GM11168 (cell line): Measurements from ENCODE around the gene BTBD18.
"Not testable (repeated sequence)": the region's sequence is repeated elsewhere in the genome, so short reads cannot be mapped to it uniquely, and the experiment has no call there.

Experiments
- in situ Hi-C: fragments of 300-500 bp; cut with MboI; formaldehyde crosslinking; loops from one replicate; pipeline ENCODE4 v1.12.0; 2022; ENCODE audit warnings: low sequenced_read_pairs; ENCODE audit not compliant: unreplicated experiment

Gene BTBD18

DNA sequence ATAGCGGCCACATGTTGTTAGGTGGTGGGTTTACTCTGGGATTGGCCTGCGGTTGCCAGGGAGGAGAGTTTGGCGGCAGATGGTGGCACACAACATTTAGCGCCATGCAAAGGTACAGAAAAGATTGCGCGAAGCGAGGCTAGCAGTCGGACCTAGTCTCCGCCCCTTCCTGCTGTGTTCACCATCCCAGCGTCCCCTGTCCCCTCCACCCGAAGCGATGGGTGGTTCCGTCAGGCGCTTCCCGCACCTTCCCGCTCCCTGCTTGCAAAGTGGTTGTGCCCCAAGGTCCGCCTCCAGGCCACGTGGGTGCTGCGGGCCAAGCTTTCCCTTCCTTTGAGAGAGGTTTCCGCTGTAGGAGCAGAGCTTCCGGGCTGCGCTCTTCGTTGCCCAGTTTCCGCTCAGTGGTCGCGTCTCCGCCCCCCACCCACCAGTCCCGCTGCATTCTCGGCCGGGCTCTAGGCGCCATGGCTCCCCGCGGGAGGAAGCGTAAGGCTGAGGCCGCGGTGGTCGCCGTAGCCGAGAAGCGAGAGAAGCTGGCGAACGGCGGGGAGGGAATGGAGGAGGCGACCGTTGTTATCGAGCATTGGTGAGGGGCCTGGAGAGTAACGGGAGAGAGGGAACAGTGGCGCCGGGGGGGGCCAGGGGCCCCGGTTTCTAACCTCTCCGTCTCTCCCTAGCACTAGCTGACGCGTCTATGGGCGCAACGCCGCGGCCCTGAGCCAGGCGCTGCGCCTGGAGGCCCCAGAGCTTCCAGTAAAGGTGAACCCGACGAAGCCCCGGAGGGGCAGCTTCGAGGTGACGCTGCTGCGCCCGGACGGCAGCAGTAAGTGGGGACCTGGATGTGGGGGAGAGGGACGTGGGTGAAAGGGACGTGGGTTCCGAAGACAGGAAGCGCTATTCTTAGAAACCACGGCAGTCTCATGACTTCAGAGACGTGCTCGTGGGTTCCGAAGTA lies 10.2 kb downstream of the BTBD18 start, which contains the start of gene SELENOH:
Gene SELENOH, plus strand, starts transcription at position 360 of the 955 bp plus-strand sequence. Its CDS starts 105 bp downstream, at position 465.
- in situ Hi-C loops = no loop called here

GRCh38 chr11:57735619-57736298 lies 15.9 kb downstream of the BTBD18 start:
- in situ Hi-C loops = no loop called here

DNA sequence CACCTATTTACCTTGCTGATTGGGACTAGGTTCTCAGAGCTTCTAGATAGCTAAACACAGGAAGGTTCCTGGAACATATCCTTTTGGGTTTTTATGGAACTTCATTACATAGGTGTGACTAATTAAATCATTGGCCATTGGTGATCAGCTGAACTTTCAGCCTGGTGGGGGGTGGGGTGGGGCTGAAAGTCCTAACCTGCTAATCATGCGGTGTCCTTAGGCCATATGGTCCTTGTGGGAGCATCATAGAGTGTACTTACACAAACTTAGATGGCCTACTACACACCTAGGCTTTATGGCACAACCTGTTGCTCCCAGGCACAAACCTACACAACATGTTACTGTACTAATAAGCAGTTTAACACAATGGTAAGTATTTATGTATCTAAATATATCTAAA lies 19.0 kb downstream of the BTBD18 start:
- in situ Hi-C loops = no loop called here

- in situ Hi-C loops = no loop called here
These were observed 22.1 kb downstream of the BTBD18 start for GRCh38 chr11:57729479-57729878.

DNA sequence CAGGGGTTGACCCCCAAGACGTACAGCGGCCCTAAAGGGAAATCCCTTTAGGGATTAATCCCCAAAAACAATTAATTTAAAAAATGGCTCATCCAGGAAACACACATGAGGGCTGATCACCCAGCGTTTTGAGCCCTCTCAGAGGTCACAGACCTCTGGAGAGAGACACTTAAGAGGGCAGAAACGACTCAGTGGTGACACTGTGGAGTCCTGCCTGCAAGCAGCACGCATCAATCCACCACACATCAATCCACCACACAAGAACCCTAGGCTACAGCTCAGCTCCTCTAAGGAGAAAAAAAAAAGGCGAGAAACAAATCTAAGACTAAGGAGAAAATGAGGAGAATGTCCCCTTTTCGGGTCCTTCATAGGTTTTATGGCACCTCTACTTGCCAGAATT lies 22.8 kb downstream of the BTBD18 start:
- in situ Hi-C loops = no loop called here

- in situ Hi-C loops = no loop called here
These were observed 24.4 kb downstream of the BTBD18 start for GRCh38 chr11:57727185-57727584.

GRCh38 chr11:57716726-57717125 lies 34.9 kb downstream of the BTBD18 start:
- in situ Hi-C loops = not testable (repeated sequence)

DNA sequence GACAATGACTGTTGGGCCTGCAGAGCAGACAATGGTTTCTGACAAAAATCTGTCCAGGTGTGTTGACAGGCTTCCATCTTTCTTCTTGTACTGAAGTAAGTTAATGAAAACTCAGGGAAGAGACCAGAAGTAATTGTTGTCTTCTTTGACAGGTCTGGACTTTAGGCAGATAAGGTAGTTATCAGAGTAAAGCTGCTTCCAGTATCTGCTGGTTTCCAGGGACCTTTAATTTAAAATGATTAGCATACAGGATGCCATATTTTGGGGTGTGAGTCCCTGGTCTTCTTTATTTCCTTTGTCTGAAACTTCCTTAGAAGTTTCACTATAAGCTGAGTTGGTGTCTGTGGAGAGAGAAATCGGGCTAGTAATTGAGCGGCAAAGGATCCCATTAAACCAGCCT lies 37.8 kb downstream of the BTBD18 start:
- in situ Hi-C loops = no loop called here

DNA sequence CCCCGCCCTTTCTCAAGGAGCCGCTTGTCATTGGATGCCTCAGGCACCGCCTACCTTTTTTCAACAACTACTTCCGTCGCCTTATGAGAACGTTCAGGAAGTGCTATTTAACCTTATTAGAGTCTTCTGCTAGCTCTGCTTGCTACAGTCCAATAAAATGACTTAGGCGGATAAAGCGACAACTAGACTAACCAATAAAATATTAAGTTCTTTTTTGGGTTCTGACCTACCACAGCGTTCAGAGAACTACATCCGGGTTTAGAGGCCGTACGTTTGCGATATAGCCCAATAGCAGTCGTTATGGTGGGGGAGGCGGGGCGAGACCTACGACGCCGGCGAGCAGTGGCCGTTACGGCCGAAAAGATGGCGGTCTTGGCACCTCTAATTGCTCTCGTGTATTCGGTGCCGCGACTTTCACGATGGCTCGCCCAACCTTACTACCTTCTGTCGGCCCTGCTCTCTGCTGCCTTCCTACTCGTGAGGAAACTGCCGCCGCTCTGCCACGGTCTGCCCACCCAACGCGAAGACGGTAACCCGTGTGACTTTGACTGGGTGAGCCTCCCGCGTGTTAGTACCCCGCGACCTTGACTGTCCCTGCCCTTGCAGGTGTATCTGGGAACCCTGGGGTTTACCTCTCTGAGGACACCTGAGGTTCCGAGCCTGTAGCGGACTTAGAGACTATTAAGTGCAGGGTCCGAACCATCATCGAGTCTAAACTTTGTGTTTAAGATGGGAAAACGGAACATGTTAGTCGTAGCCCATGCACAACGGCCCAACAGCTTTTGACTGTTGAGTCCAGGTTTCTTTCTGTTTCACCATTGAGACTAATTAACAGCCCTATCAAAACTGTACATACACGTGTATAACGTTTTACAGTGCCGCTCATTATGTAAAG lies 39.1 kb downstream of the BTBD18 start, which contains the start of gene TMX2:
Gene TMX2, plus strand, starts transcription at position 338 of the 895 bp plus-strand sequence. Its CDS starts 26 bp downstream, at position 364.
- in situ Hi-C loops = no loop called here

- in situ Hi-C loops = no loop called here
These were observed 40.0 kb downstream of the BTBD18 start, which contains the start of gene MED19 for GRCh38 chr11:57711414-57712255. Gene MED19, minus strand, starts transcription at chr11:57712215. Its CDS starts 36 bp downstream, at chr11:57712179.

- in situ Hi-C loops = no loop called here
These were observed 41.7 kb downstream of the BTBD18 start for GRCh38 chr11:57709802-57710367.

DNA sequence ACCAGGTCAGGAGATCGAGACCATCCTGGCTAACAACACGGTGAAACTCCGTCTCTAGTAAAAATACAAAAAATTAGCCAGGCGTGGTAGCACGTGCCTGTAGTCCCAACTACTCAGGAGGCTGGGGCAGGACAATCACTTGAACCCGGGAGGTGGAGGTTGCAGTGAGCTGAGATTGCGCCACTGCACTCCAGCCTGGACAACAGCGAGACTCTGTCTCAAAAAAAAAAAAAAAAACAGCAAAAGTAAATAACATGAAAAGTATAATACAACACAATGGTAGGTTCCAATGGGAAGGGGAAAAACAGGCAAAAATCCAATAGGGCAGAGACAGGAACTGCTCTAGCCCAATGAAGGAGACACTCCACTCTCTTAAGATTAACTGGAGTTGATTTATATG lies 46.2 kb downstream of the BTBD18 start:
- in situ Hi-C loops = not testable (repeated sequence)

DNA sequence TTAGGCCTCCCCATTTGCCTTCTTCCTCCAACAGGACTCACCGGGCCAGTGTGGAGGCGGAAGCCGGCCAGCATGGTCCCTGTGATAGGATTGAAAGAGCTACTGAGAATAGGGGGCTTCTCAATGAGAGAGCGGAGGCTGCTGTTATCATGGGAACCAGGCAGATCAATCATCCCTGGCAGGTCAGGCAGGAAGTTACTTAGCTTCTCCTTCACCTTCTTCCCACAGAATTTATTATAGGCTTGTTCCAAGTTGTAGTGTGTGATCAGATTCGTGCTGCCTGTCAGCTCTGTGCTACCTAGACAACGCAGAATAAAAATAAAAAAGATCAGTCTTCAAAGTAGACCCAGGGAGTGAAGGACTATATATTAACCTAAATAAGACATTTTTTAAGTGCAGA lies 46.7 kb downstream of the BTBD18 start:
- in situ Hi-C loops = no loop called here

GRCh38 chr11:57703341-57703740 lies 48.3 kb downstream of the BTBD18 start:
- in situ Hi-C loops = no loop called here

GRCh38 chr11:57700425-57700824 lies 51.2 kb downstream of the BTBD18 start:
- in situ Hi-C loops = no loop called here

- in situ Hi-C loops = no loop called here
These were observed 51.8 kb downstream of the BTBD18 start for GRCh38 chr11:57699813-57700212.

GRCh38 chr11:57698843-57699365 lies 52.7 kb downstream of the BTBD18 start:
- in situ Hi-C loops = no loop called here
